ENCODE data around the gene ERLEC1.

The ERLEC1 gene

DNA sequence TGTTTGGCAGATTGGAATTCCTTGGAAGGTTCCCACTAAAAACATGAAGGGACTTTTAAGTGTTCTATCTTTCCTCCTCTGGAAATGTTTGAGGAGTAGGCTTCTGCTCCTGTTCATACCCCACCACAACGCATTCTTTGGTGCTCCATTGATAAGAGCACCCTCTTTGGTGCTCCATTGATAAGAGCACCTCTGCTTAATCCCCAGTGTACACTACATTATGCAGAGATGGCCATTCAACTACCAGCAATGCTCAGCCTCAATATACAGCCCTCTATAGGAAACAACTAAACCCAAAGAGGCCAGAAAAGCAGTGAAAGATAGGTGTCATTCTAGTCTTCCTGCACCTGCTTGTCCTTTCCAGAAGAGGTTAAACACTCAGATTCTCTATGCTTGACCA is 21.1 kb upstream of the ERLEC1 start:
- no peak overlapping the region for H3K27ac ChIP-seq
- no peaks in the 10 kb centered on the region for H3K27me3 ChIP-seq (ENCODE audit: insufficient read depth, low read depth, severe bottlenecking)
- no peaks in the 10 kb centered on the region for H3K9me3 ChIP-seq (ENCODE audit: severe bottlenecking)
- no peak for DNase-seq
- H3K36me3 ChIP-seq = peaks cover 39% of the 10 kb centered on the region
- TF ChIP-seq, protein P1, sequence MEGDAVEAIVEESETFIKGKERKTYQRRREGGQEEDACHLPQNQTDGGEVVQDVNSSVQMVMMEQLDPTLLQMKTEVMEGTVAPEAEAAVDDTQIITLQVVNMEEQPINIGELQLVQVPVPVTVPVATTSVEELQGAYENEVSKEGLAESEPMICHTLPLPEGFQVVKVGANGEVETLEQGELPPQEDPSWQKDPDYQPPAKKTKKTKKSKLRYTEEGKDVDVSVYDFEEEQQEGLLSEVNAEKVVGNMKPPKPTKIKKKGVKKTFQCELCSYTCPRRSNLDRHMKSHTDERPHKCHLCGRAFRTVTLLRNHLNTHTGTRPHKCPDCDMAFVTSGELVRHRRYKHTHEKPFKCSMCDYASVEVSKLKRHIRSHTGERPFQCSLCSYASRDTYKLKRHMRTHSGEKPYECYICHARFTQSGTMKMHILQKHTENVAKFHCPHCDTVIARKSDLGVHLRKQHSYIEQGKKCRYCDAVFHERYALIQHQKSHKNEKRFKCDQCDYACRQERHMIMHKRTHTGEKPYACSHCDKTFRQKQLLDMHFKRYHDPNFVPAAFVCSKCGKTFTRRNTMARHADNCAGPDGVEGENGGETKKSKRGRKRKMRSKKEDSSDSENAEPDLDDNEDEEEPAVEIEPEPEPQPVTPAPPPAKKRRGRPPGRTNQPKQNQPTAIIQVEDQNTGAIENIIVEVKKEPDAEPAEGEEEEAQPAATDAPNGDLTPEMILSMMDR (IDR thresholded peaks at IDR 0.05; ENCODE audit: low read depth, low read length) = no peak
- no peak overlapping the region for H3K4me3 ChIP-seq (ENCODE audit: low read depth, low read length)

DNA sequence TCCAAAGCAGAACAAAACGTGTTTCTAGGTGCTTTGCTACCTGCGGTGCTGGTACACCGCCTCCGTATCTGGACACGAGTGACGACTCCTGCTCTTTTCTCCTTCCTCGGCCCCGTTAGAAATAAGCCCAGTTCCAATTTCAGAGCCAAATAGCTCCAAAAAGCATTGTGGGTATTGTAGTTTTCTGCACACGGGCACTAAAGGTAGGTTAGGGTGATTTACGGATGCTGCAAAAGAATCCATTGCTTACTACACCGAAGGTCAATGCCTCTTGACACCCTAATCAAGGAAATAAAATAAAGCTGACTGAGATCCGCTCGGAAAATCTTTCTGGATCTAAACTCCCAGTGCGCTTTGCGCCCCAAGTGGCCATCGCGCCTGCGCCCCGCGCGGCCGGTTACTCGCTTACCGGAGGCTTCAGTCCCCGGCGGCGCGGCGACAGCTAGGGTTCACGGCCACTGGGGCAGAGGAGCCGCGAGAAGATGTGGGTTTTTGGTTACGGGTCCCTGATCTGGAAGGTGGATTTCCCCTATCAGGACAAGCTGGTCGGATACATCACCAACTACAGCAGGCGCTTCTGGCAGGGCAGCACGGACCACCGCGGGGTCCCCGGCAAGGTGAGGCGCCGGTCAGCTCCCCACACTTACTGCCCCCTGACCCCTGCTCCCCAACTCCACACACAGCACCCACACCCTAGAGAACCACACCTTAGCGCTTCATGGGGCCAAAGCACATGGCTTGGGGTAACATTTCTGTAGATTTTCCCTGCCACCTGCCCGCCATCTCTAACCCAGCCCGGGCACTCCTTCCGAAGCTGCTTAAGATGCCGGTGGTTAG is 19.2 kb upstream of the ERLEC1 start, which contains the start of gene CHAC2:
Gene CHAC2 (plus strand): TSS at position 400 of the 837 bp plus-strand sequence. CDS start 83 bp downstream, at position 483.
- Histone ChIP-seq H3K36me3 (peaks cover 37% of the 10 kb centered on the region), H3K9me3 (ENCODE audit: severe bottlenecking) (no peaks in the 10 kb centered on the region), H3K27ac (peak within 1 kb of the TSS; percentile 90), H3K4me3 (ENCODE audit: low read depth, low read length) (peak within 1 kb of the TSS; percentile 96), H3K27me3 (ENCODE audit: insufficient read depth, low read depth, severe bottlenecking) (no peaks in the 10 kb centered on the region)
- TF ChIP-seq, protein P1 (IDR thresholded peaks at IDR 0.05; ENCODE audit: low read depth, low read length) = peak; percentile 43
- DNase-seq = peak; percentile 94

DNA sequence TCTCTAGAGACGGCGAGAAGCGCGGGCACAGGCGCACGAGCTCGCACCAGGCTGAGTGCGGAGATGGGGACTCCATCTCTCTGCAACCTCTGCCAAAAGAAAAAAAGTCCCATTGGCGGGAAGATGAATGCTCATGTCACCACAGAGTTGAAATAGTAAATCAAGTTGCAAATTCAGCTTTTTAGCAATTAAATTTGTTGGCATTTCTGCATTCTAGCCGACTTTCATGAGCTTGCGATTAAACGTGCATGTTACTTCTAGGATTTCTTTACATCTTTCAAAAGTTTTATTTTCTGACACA is 18.7 kb upstream of the ERLEC1 start:
- peak overlapping the region; percentile 90 for H3K27ac ChIP-seq

DNA sequence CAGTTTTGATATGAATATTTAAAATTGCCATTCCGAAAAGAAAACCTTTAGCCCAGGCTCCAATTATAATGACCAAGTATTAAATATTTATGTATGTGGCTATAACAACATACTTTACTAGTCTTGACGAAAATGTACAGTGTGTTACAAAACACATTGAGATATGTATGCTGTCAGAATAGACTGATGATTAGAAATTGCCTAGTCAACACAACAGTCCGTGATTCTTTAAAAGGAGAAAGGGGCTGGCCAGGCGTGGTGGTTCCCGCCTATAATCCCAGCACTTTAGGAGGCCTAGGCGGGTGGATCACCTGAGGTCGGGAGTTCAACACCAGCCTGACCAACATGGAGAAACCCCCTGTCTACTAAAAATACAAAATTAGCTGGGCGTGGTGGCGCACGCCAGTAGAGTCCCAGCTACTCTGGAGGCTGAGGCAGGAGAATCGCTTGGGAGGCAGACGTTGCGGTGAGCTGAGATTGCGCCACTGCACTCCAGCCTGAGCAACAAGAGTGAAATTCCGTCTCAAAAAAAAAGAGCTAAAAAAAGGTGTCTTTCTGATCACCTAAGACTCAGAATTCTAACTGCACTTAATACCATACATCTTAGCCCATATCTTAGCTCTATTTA is 17.4 kb upstream of the ERLEC1 start:
- TF ChIP-seq, protein P1 (IDR thresholded peaks at IDR 0.05; ENCODE audit: low read depth, low read length) = no peak
- no peak for DNase-seq
- H3K4me3 ChIP-seq (ENCODE audit: low read depth, low read length) = no peak overlapping the region
- H3K27ac ChIP-seq = no peak overlapping the region
- no peaks in the 10 kb centered on the region for H3K27me3 ChIP-seq (ENCODE audit: insufficient read depth, low read depth, severe bottlenecking)
- no peaks in the 10 kb centered on the region for H3K9me3 ChIP-seq (ENCODE audit: severe bottlenecking)
- peaks cover 36% of the 10 kb centered on the region for H3K36me3 ChIP-seq

More for the DNA sequence above, 18.7 kb upstream of the ERLEC1 start:
- Histone ChIP-seq H3K4me3 (ENCODE audit: low read depth, low read length) (peak overlapping the region; percentile 96), H3K36me3 (peaks cover 33% of the 10 kb centered on the region), H3K27me3 (ENCODE audit: insufficient read depth, low read depth, severe bottlenecking) (no peaks in the 10 kb centered on the region), H3K9me3 (ENCODE audit: severe bottlenecking) (no peaks in the 10 kb centered on the region)
- TF ChIP-seq, protein P1 (IDR thresholded peaks at IDR 0.05; ENCODE audit: low read depth, low read length) = no peak
- DNase-seq = no peak

DNA sequence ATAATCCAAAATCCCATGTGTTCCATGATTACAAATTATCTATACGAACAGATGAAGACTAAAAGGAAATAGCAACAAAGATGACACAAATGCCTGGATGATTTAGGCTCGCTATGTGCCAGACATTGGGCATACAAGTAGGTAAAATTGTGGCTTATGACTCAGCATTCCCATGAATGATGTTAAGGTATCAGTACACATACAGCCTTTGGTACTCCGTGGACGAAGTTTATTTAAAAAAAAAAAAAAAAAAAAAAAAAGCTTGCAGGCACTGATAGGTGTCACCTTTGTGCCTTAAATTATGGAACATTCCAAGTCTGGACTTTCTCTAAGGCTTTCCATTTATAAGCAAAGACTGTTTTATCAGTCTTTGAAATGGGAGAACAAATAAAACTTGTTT is 16.6 kb upstream of the ERLEC1 start:
- no peak overlapping the region for H3K27ac ChIP-seq
- TF ChIP-seq, protein P1 (IDR thresholded peaks at IDR 0.05; ENCODE audit: low read depth, low read length) = no peak
- no peak overlapping the region for H3K4me3 ChIP-seq (ENCODE audit: low read depth, low read length)
- H3K27me3 ChIP-seq (ENCODE audit: insufficient read depth, low read depth, severe bottlenecking) = no peaks in the 10 kb centered on the region
- DNase-seq = no peak
- no peaks in the 10 kb centered on the region for H3K9me3 ChIP-seq (ENCODE audit: severe bottlenecking)
- H3K36me3 ChIP-seq = peaks cover 34% of the 10 kb centered on the region
